ENCODE data around the gene RPL38.

RPL38 gene

GRCh38 chr17:74206332-74206818 is 2.9 kb downstream of the RPL38 start:
- no peak overlapping the region for H3K4me3 ChIP-seq (replicated peaks; ENCODE audit: low read depth, low read length)
- no peak for DNase-seq (ENCODE audit: low read depth)
- no peak for TF ChIP-seq CTCF (IDR thresholded peaks at IDR 0.05; ENCODE audit: low read length, missing control alignments)

- TF ChIP-seq CTCF (IDR thresholded peaks at IDR 0.05; ENCODE audit: low read length, missing control alignments): peak; percentile 100
- H3K4me3 ChIP-seq (replicated peaks; ENCODE audit: low read depth, low read length): no peak overlapping the region
- peak; percentile 70 for DNase-seq (ENCODE audit: low read depth)
Observed at GRCh38 chr17:74210191-74211140, 7.0 kb downstream of the RPL38 start.

- peak; percentile 20 for DNase-seq (ENCODE audit: low read depth)
- no peak for TF ChIP-seq CTCF (IDR thresholded peaks at IDR 0.05; ENCODE audit: low read length, missing control alignments)
- peak overlapping the region; percentile 78 for H3K4me3 ChIP-seq (replicated peaks; ENCODE audit: low read depth, low read length)
Observed at GRCh38 chr17:74211141-74211911, 7.8 kb downstream of the RPL38 start.

- peak overlapping the region; percentile 78 for H3K4me3 ChIP-seq (replicated peaks; ENCODE audit: low read depth, low read length)
- no peak for TF ChIP-seq CTCF (IDR thresholded peaks at IDR 0.05; ENCODE audit: low read length, missing control alignments)
- DNase-seq (ENCODE audit: low read depth): no peak
Observed at GRCh38 chr17:74211912-74212208, 8.4 kb downstream of the RPL38 start.

GRCh38 chr17:74212209-74212912 is 8.9 kb downstream of the RPL38 start:
- TF ChIP-seq CTCF (IDR thresholded peaks at IDR 0.05; ENCODE audit: low read length, missing control alignments): no peak
- peak overlapping the region; percentile 78 for H3K4me3 ChIP-seq (replicated peaks; ENCODE audit: low read depth, low read length)
- no peak for DNase-seq (ENCODE audit: low read depth)

- DNase-seq (ENCODE audit: low read depth): peak; percentile 87
- peak within 1 kb of the TSS; percentile 78 for H3K4me3 ChIP-seq (replicated peaks; ENCODE audit: low read depth, low read length)
- peak; percentile 27 for TF ChIP-seq CTCF (IDR thresholded peaks at IDR 0.05; ENCODE audit: low read length, missing control alignments)
Observed at GRCh38 chr17:74212913-74213791, 9.7 kb downstream of the RPL38 start, which contains the start of gene TTYH2. TTYH2 (plus strand) TSS chr17:74213571; CDS start chr17:74213588, 17 bp downstream.

Measured in fibroblast of pulmonary artery (primary cell).